HepG2 (cell line): ENCODE data around the gene MTX2. TPM values are rescaled to one million over a fixed set of nuclear protein-coding genes. Genes with fewer than 3 reads are reported as not detected.

Source experiments
- CBX2 ChIP-seq, 2 experiments: fragments of 200-600 bp in 1 of 2; sonication (generic); formaldehyde crosslinking in 1 of 2; IDR thresholded peaks; 2 replicates each; pipeline versions ENCODE4 v1.7.0 to v1.8.1; 2018 to 2022; ENCODE audit warnings: low read depth in 2 of 2, low read length in 1 of 2, mild to moderate bottlenecking in 1 of 2, missing genetic modification reagents in 1 of 2
- EHMT2 ChIP-seq: fragments of 200-600 bp; sonication (generic); IDR thresholded peaks from 2 replicates; pipeline ENCODE4 v1.7.0; 2017; ENCODE audit warnings: antibody characterized with exemption, low read depth, low read length, borderline replicate concordance
- MXD3 ChIP-seq: IDR thresholded peaks from 2 replicates; pipeline ENCODE4 v1.6.1; 2016; ENCODE audit warnings: mild to moderate bottlenecking, missing biosample characterization, missing genetic modification reagents
- SMAD1 ChIP-seq: sonication (generic); formaldehyde crosslinking; IDR thresholded peaks from 2 replicates; pipeline ENCODE4 v1.4.0; 2020; ENCODE audit warnings: missing genetic modification reagents, low read depth, mild to moderate bottlenecking, borderline replicate concordance
- SNAI1 ChIP-seq: sonication (generic); formaldehyde crosslinking; IDR thresholded peaks from 2 replicates; pipeline ENCODE4 v1.5.0; 2020; ENCODE audit warnings: mild to moderate bottlenecking, missing genetic modification reagents, borderline replicate concordance
- SP140L ChIP-seq: sonication (generic); formaldehyde crosslinking; IDR thresholded peaks from 2 replicates; pipeline ENCODE4 v1.4.0; 2020; ENCODE audit warnings: missing genetic modification reagents, borderline replicate concordance
- TFDP2 ChIP-seq: sonication (generic); formaldehyde crosslinking; IDR thresholded peaks from 2 replicates; pipeline ENCODE4 v1.4.0; 2020; ENCODE audit warnings: missing genetic modification reagents
- TFE3 ChIP-seq: IDR thresholded peaks from 2 replicates; pipeline ENCODE4 v1.6.1; 2016
- TSC22D2 ChIP-seq: sonication (generic); formaldehyde crosslinking; IDR thresholded peaks from 2 replicates; pipeline ENCODE4 v1.5.1; 2020; ENCODE audit warnings: missing genetic modification reagents, mild to moderate bottlenecking, borderline replicate concordance
- ZBTB10 ChIP-seq: sonication (generic); formaldehyde crosslinking; IDR thresholded peaks from 2 replicates; pipeline ENCODE4 v1.4.0; 2020; ENCODE audit warnings: missing genetic modification reagents, borderline replicate concordance
- ZBTB8A ChIP-seq: sonication (generic); formaldehyde crosslinking; IDR thresholded peaks from 2 replicates; pipeline ENCODE4 v1.4.0; 2020; ENCODE audit warnings: mild to moderate bottlenecking, low read depth, missing genetic modification reagents, borderline replicate concordance
- ZNF18 ChIP-seq: sonication (generic); formaldehyde crosslinking; IDR thresholded peaks from 2 replicates; pipeline ENCODE4 v1.8.0; 2022; ENCODE audit warnings: mild to moderate bottlenecking, missing genetic modification reagents; ENCODE audit not compliant: insufficient replicate concordance
- ZNF34 ChIP-seq: sonication (generic); formaldehyde crosslinking; IDR thresholded peaks from 2 replicates; pipeline ENCODE4 v1.4.0; 2020; ENCODE audit warnings: mild to moderate bottlenecking, missing genetic modification reagents, borderline replicate concordance
- ZNF530 ChIP-seq: sonication (generic); formaldehyde crosslinking; IDR thresholded peaks from 2 replicates; pipeline ENCODE4 v1.5.0; 2020; ENCODE audit warnings: low read depth, mild to moderate bottlenecking, missing genetic modification reagents
- ZNF616 ChIP-seq: sonication (generic); formaldehyde crosslinking; IDR thresholded peaks from 2 replicates; pipeline ENCODE4 v1.5.0; 2020; ENCODE audit warnings: low read depth, mild to moderate bottlenecking, missing genetic modification reagents
- ZNF703 ChIP-seq: sonication (generic); formaldehyde crosslinking; IDR thresholded peaks from 2 replicates; pipeline ENCODE4 v1.5.1; 2020; ENCODE audit warnings: missing genetic modification reagents, mild to moderate bottlenecking, moderate library complexity, borderline replicate concordance
- ZNF879 ChIP-seq: sonication (generic); formaldehyde crosslinking; IDR thresholded peaks from 2 replicates; pipeline ENCODE4 v1.8.1; 2023; ENCODE audit warnings: missing genetic modification reagents
- polyA plus RNA-seq, 8 experiments: library from polyadenylated mRNA; depleted of rRNA in 3 of 8; stranded (reverse) in 7 of 8; unstranded in 1 of 8; fragments of >200 nt; fragmentation: Illumina TruSeq in 4 of 8; extraction: Trizol in 4 of 8; gene quantifications; 2 replicates each; pipeline versions ENCODE4 v1.2.1 to v1.2.3, GENCODE V29; 2011 to 2016; ENCODE audit warnings: low read depth in 4 of 8, missing spikeins in 1 of 8, mixed read lengths in 1 of 8; ENCODE audit not compliant: insufficient read depth in 1 of 8
- total RNA-seq, 5 experiments: library from RNA; depleted of rRNA; stranded (reverse); fragments of >200 nt; fragmentation: Illumina TruSeq; extraction: Trizol; gene quantifications; 2 replicates each; pipeline ENCODE4 v1.2.3, GENCODE V29; 2016; ENCODE audit warnings: low read depth in 1 of 5

Gene MTX2
- total and polyA plus RNA-seq, 2 of the 13 experiments (the other 11 are each of a cell fraction or from before 2014, with no cell fraction given) = 58.1 to 75.7 TPM

GRCh38 chr2:176269319-176270099 lies at the start of gene MTX2 (continued):
- TF ChIP-seq TFE3 (CRISPR knock-in tag) (peak; percentile 52; the same call in 1 of the 2 replicates), ZNF616 (CRISPR knock-in tag) (peak; percentile 74; the same call in 1 of the 2 replicates), TFDP2 (CRISPR knock-in tag) (peak; percentile 81), SNAI1 (CRISPR knock-in tag) (peak; percentile 88; the same call in 1 of the 2 replicates), ZBTB8A (no peak), ZNF18 (CRISPR knock-in tag) (peak; percentile 87), ZNF879 (CRISPR knock-in tag) (peak; percentile 92; the same call in 1 of the 2 replicates), SP140L (CRISPR knock-in tag) (peak; percentile 88; the same call in 1 of the 2 replicates), SMAD1 (CRISPR knock-in tag) (peak; percentile 97), ZNF530 (CRISPR knock-in tag) (peak; percentile 84; the same call in 1 of the 2 replicates), ZNF34 (CRISPR knock-in tag) (no peak), ZNF703 (CRISPR knock-in tag) (peak; percentile 93), CBX2 (IDR thresholded peaks at IDR 0.05; ENCODE audit: low read depth, low read length) (no peak), CBX2 (CRISPR knock-in tag; IDR thresholded peaks at IDR 0.05; ENCODE audit: low read depth) (peak; percentile 75; the same call in 1 of the 2 replicates), EHMT2 (no peak), MXD3 (CRISPR knock-in tag) (peak; percentile 91), ZBTB10 (CRISPR knock-in tag) (peak; percentile 72; the same call in 1 of the 2 replicates), TSC22D2 (peak; percentile 81; the same call in 1 of the 2 replicates)
